HG02588 (cell line): Measurements from ENCODE around the gene ZNF605.
"Not testable (repeated sequence)": the region's sequence is repeated elsewhere in the genome, so short reads cannot be mapped to it uniquely, and the experiment has no call there.

Source experiments
- ATAC-seq: cut with Tn5 transposase; IDR thresholded peaks from one replicate; pipeline ENCODE4 v1.9.1; 2021; ENCODE audit warnings: mild to moderate bottlenecking, moderate library complexity; ENCODE audit not compliant: unreplicated experiment

Gene ZNF605

DNA sequence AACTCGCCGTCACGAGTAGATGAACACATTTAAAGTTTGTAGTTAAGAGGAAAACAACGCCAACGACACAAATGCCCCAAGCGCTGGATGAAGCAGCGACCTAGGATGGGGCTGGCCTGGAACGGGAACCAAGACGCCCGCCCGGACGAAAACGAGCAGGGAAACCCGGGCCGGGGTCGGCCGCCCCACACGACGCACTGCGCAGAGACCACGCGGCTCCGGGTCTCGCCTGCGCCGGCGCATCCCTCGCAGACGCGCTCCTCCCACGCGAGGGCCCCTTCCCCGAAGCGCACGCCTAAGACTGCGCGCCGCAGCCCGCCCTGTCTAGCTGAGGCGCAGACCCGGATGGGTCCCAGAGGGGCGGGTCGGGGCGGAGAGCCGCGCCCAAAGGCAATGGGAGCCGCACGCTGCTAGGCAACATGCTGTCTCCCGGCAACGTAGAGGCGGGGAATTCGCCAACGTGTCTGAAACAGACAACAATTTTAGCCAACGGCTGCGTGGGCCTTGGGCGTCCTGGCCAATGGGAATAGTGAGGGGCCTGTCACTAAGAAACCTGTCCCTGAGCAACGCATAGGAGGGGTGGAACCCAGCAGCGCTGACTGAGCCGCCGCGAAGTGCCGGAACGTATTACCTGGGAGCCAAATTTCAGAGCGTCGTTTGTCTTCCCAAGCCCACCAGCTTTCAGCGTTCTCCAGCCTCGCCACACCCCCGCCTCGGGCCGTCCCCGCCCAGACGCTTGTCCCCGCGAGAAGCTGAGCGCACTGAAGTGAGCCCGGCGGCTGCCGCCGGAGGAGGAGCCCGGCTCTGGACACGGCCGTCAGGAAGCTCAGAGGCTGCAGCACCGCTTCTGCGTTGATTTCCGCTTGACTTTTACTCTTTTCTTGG, 47.7 kb downstream of the ZNF605 start:
- peak; percentile 87 for ATAC-seq

DNA sequence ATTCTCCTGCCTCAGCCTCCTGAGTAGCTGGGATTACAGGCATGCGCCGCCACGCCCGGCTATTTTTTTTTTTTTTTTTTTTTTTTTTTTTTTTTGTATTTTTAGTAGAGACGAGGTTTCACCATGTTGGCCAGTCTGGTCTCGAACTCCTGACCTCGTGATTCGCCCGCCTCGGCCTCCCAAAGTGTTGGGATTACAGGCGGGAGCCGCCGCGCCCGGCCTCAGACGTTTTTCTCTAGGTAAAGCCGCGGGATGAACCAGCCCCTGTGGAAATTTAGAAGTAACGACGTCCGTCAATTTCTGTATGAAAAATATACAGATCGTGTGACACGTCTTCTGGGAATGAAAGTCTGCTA, 48.3 kb downstream of the ZNF605 start:
- ATAC-seq = not testable (repeated sequence)

DNA sequence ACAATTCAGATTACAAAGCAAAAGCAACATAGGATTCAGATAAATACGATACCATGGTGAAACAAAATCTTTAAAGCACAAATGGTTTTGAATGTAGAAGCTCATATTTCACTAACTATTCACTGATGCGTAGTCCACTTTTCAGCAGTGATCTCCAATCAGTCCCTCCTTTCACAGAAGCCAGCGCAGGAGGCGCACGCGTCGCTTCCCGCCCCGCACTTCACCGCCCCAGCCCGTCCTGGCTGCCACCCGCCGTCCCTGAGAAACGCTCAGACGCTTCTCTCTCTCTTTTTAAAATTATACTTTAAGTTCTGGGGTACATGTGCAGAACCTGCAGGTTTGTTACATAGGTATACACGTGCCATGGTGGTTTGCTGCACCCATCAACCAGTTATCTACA, 48.9 kb downstream of the ZNF605 start:
- no peak for ATAC-seq

DNA sequence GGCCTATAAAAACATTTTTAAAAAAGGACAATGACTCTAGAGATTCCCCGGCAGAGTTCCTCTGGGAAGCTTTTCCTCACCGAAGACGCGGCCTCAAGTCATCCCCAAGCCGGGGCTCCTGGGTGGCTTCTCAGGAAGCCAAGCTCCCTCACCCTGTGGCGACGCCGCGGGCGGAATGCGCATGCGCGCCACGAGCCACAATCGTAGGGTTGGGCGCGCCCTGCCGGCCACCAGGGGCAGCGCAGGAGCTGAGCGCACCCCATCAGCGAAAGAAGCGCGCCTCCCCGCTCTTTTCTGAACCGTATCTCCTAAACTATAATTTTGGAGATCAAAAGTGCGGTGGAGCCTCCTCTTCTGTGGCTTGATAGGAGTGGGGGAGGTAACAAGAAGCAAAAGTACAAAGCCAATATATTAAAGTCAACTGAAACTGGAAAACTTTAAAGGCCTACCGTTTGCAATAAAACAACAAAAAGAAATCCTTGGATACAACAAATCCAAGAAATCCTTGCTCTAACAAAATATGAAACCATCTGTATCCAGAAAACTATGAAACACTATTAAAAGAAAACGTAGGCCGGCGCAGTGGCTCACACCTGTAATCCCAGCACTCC, 51.3 kb downstream of the ZNF605 start:
- ATAC-seq = no peak

DNA sequence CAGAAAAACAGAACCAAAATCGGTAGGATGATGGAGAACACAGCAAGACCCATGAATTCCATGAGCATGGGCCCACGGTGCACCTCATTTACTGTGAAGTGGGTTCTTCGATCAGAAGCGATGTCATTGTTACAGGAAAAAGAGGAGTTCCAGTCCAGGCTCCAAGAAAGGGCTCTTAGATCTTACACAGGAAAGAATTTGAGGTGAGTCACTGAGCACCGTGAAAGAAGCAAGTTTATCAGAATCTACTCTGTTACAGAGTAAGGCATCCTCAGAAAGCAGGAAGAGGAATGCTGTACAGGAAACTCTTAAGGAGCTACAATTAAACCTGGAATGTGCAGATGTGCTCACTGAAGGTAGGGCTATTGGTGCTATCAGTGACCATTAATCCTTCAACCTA, 57.1 kb downstream of the ZNF605 start:
- ATAC-seq = no peak

DNA sequence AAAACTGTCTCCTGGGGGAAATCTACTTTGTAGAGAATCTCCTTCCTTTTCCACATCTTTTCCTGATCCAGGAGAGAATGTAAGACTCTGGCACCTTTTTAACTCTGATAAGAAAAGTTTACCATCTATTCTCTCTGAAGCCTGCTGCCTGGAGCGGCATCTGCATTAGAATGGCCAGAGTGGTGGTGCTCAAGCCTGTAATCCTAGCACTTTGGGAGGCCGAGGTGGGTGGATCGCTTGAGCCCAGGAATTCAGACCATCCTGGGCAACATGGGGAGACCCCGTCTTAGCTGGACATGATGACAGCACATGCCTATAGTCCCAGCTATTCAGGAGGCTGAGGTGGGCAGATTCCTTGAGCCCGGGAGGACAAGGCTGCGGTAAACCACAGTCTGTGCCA, 67.3 kb downstream of the ZNF605 start:
- no peak for ATAC-seq

DNA sequence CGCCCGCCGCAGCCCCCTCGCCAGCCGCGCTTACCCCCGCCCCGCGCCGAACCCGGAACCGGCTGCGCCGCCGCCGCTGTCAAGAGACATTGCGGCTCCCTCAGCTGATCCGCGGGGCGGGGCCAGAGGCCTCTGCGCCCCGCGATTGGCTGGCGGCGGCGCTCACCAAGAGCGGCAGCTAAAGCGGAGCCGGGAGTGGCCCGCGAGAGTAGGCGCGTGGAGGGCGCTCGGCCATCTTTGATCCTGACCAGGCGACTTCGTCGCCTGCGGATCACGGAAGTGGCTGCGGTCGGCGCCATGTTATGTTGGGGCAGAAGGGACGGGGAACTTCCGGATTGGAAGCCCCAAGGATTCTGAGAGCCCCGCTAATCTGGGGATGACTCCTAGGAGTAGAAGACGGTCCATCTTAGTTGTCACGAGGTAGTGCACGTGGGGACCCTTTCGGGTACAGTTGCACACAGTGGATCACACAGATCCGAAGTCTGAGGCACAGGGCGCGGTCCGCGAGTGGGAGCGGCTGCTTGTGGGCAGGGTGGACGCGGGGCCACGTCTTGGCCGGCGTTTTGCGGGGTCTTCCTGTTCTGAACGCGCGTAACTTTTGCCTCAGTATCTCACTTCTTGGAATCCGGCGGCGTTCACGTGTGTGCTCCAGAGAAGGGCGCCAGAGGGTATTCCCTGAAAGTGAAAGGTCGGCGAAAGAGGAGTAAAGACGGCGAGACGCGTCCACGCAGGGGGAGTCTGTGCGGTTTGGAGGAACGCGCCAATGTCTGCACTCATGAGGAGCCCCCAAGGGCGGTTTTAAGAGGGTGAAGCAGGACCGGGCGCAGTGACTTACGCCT, 68.4 kb downstream of the ZNF605 start, which contains the start of gene CHFR:
Gene CHFR (minus strand): TSS at position 93 of the 839 bp plus-strand sequence. CDS start 277 bp downstream, outside the sequence.
- ATAC-seq = peak; percentile 98

DNA sequence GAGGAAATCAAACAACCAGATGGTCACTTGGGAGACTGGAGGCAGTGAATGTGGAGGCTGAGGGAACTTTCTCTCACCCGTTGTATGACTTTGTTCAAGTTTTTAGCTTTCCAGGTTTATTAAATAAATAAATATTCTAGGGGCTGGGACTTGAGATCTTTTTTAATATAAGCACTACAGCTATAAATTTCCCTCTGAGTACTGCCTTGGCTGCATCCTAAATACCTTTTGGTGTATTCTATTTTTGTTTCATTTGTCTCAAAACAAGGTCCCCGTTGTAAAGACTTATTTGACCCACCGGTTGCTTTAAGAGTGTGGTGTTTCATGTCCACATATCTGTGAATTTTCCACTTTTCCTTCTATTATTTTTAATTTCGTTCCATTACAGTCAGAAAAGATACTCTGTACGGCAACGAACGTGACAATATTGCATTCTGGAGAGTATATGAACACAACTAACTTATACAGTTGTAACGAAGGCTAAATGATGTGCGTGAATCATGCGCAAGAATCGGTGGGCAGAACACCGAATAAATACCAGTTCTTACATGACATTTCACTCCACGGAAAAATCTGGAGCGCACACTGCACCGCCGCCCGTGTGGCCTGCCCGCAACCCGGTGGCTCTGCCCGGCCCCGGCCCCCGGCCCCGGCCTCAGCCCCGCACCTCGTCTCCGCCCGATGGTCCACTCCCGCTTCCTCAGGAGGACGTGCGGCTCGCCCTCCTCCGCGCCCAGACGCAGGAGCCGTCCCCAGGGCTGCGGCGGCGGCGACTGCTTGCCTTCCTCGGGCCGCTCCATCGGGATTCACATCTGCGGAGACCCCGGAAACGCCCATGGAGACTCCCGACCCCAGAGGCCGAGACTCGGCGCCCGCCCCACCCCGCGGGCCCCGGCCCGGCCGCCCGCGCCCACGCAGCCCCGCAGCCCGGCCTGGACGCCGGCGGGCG, 69.3 kb downstream of the ZNF605 start:
- ATAC-seq = peak; percentile 25

DNA sequence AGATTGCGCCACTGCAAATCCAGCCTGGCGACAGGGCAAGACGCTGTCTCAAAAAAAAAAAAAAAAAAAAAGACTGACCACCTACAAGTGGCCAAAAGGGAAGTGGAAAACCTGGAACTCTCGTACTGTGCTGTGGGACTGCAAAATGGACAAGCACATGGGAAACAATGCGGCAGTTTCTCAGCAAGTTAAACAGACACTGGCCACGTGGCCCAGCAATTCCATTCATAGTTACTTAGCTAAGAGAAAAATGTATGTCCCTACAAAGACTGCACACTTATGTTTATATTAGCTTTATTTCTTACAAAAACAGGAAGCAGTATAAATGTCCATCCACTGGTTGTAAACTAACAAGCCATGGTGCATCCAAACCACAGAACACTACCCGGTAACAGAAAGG, 74.3 kb downstream of the ZNF605 start:
- no peak for ATAC-seq

DNA sequence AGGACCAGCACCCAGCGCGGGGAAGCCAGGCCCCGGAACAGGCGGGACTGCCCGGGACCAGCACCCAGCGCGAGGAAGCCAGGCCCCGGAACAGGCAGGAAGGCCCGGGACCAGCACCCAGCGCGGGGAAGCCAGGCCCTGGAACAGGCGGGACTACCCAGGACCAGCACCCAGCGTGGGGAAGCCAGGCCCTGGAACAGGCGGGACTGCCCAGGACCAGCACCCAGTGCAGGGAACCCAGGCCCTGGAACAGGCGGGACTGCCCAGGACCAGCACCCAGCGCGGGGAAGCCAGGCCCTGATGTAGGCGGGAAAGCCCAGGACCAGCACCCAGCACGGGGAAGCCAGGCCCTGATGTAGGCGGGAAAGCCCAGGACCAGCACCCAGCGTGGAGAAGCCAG, 81.5 kb downstream of the ZNF605 start:
- ATAC-seq = not testable (repeated sequence)

DNA sequence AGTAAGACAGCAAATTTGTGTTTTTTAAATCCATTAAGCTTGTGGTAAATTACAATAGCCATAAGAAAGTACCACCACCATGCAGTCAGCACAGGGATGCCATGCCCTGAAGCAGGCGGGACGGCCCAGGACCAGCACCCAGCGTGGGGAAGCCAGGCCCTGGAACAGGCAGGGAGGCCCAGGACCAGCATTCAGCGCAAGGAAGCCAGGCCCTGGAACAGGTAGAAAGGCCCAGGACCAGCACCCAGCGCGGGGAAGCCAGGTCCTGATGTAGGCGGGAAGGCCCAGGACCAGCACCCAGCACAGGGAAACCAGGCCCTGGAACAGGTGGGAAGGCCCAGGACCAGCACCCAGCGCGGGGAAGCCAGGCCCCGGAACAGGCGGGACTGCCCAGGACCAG, 81.9 kb downstream of the ZNF605 start:
- ATAC-seq = no peak

DNA sequence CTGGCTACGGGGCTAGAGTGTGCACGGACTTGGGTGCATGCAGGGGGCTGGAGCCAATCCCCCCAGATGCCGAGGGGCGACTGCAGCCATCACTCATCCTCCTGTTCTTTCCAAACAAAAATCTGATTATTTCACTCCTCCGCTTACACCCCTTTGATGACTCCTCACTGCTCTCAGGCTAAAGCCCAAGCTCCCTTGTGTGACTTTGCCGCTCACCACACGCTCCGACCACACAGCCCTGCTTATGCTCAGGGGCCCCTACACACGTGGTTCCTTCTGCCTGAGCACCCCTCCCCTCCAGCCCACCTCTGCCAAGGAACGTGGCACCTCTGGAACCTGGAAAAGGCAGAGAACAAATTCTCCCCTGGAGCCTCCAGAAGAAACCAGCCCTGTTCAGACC, 82.4 kb downstream of the ZNF605 start:
- no peak for ATAC-seq

DNA sequence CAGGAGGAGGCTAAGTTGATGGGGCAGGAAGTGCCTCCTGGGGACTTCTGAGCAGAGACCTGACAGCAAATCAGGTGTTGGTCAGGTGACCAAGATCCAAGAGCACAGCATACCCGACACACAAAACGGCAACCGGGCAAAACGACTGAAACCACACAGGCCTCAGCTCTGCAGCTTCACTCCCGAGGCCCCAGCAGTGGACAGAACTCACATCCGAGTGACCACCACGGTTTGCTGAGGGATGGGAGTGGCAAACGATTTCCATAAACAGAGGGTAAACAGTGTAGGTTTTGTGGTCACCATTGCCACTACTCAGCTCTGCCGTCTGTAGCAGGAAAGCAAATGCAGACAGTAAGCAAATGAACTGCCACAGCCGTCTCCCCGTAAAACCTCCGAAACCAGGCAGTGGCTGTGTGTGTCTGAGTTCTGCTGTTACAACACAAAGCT, 83.1 kb downstream of the ZNF605 start:
- ATAC-seq = no peak

DNA sequence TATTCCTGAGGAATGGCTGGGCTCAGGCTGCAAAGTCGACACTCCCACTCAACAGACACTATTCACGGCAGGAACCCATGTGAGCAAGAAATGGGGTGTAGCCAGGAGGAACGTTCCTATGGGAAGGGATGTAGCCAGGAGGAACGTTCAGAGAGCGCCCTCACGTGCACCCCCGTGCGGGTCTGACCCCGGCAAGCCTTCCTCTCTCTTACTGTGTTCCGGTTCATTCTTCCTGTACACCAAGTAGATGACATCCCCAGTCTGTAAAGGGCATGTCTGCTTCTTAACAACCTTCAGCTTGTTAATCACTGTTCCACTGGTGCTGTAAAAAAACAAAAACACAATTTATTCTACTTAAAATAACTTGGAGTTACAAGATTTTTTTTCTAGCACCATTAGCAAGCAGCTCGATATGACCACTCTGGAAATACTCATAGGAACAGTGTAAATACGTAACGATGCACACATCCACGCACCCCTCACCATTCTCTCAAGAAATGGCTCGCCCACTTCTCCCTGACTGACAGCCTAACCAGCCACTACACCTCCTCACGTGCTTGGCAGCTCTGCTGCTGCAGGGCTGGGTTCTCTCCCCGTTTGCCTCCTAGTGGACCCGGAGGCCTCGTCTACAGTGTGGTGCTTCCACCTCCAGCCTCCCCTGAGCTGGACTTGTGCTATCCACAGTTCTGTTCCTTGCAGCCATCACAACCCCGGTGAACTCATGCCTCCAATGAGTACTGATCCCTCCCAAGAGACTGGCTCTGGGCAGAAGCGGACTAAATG, 83.8 kb downstream of the ZNF605 start:
- ATAC-seq = no peak

DNA sequence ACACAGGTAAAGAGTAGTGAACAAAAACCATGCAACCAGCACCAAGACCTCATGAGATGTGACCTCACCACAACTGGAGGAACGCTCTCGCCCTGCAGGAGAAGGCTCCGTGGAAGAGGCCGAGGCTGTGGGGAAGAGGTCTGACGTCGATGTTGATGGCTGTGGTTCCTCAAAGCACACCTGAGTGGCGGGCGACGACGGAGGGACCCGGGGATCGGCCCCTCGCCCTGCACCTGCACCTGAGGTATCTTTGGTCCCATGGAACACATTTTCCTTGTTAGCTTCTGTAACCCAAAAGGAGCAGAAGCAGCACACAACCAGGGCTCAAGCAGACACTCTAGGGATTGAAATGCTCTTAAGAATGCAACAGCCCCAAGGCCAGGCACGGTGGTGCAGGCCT, 86.6 kb downstream of the ZNF605 start:
- ATAC-seq = no peak
